GM21528 (cell line): Measurements from ENCODE around the gene SLC22A17.

Source experiments
- ATAC-seq: cut with Tn5 transposase; IDR thresholded peaks from one replicate; pipeline ENCODE4 v1.9.1; 2021; ENCODE audit warnings: mild to moderate bottlenecking, moderate library complexity; ENCODE audit not compliant: unreplicated experiment, low FRiP score

SLC22A17 gene

GRCh38 chr14:23364164-23365035 is 11.7 kb upstream of the SLC22A17 start:
- no peak for ATAC-seq

DNA sequence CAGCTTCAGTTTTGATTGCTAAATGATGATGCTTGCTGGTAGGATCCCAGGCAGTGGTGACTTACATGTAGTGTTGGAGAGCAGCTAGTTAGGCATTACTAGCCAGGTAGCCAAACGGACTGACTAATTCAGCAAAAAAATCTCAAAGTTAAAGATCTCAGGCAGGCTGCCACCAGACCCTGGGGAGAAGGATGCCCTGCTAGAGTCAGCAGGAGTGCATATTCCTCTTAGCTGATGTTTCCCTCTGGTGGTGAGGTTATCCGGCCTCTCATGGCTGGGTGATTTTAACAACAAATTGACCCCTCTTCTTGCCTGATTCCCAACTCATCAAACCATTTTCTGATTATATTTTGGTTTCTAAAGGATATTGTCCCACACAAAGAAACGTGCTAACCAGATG is 9.5 kb upstream of the SLC22A17 start:
- no peak for ATAC-seq

GRCh38 chr14:23361763-23362162 is 9.1 kb upstream of the SLC22A17 start:
- no peak for ATAC-seq

- no peak for ATAC-seq
Observed at GRCh38 chr14:23361320-23361719, 8.6 kb upstream of the SLC22A17 start.

DNA sequence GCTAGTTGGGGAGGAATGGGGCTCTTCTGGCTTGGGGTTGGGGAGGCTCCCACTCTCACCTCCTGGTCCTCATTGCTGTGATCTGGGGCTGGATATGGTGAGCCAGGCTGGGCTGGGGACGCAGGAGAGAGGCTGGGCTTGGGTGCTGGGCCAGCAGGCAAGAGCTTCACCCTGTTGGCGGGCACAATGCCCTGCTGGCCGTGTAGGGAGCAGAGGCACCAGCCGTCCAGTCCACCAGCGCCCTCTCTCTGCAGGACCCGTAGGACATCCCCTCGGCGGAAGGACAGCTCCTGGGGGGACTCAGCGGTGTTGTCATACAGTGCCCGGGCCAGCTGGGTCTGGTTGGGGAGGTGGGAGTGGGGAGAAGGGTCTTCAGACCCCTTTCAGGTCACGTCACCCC is 7.8 kb upstream of the SLC22A17 start:
- no peak for ATAC-seq

DNA sequence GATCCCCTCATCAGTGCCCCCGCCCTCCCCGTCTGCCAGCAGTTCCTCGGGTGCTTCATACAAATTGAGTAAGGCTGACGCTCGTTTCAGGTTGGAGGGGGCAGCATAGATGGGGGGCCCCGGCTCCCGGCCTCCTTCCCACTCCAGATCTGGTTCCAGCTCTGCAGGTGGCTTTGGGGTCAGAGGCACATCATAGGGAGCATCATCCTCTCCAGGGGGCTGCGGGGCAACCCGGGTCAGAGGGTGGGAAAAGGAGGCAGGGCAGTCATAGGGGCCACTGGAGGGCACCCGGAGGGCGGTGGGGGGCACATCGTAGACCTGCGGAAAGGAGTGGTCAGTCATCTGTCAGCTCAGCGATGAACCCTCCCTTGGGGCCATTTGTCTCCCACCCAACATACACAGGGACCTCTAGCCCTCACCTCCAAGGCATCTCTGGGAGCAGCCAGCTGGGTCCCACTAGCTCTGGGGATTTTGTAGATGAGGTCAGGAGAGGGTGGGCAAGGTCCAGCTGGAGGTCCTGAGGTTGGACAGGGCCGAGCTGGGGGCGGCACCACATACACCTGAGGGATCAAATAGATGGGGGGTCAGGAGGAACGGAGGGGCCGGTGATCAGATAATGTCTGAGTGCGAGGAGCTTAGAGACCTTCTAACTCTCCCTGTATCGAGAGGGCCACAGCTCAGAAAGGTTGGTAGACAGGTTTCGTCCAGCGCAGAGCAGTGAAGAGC is 7.2 kb upstream of the SLC22A17 start:
- no peak for ATAC-seq

GRCh38 chr14:23359167-23359626 is 6.5 kb upstream of the SLC22A17 start:
- ATAC-seq: no peak

DNA sequence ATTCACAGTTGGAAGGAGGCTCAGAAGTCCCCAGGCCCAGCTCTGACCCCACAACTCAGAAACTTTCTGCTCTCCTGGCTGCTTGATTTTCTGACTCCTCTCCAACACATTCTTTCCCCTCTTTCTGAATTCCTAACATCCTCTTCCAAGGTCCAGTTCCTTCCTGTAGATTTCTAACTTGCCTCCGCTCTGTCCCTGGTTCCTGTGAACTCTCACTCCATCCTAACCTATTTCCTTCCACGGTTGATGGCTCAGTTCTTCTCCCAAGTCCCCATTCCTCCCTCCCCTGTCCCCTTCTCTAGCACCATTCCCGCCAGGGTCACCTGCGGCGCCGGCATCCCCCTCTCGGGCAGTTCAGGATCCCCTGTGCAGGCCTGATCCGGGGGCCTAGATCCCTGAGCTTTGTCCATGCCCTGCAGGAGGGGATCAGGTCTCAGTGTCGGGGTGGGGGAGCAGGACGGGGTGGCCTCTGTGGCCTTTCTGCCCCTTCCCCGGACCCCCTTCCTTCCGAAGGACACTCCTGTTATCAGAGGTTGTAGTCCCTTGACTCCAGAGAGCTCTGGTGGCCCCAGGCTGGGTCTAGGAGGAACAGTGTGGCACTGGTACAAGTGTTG is 6.0 kb upstream of the SLC22A17 start:
- ATAC-seq: no peak

DNA sequence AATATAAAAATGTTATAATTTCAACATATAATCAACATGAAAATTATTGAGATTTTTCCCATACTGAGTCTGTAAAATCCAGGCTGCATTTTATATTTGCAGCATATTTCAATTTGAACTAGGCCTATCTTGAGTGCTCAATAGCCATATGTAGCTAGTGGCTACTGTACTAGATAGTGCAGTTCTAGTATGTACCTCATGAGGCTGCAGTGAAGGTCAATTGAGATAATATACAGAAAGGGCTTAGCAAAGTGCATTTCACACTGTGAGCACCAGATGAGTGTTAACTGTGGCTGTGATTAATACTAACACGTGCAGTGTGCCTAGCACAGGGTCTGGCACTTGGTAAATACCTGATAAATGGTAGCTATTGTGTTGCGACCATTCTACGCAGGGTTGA is 5.4 kb upstream of the SLC22A17 start:
- no peak for ATAC-seq

GRCh38 chr14:23357261-23357660 is 4.6 kb upstream of the SLC22A17 start:
- no peak for ATAC-seq

GRCh38 chr14:23356662-23357061 is 4.0 kb upstream of the SLC22A17 start:
- ATAC-seq: no peak

DNA sequence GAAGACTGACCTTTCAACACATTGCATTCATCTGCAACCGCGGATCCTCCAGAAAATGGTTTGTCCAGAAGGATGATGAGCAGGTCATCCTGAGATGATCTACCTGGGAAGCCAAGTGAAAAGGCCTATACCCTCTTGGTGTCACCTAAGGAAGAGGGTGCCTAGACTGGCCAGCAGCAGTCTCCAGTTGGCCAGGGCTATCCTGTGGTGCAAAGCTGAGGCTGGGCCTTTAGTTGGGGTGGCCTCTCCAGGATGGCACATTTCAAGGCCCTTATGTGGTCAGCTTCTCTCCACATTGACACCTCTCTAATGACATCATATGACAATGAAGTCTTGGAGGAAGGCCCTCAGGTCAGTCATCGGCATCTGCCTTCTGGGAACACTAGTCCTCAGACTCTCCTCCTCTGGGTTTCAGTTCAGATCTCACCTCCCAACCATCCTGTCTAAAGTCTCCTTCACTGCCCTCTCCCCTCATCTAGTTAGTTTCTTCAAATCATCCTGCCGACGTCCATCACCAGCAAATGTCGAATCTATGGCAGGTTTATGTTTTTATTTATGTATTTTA is 3.3 kb upstream of the SLC22A17 start:
- ATAC-seq: no peak

DNA sequence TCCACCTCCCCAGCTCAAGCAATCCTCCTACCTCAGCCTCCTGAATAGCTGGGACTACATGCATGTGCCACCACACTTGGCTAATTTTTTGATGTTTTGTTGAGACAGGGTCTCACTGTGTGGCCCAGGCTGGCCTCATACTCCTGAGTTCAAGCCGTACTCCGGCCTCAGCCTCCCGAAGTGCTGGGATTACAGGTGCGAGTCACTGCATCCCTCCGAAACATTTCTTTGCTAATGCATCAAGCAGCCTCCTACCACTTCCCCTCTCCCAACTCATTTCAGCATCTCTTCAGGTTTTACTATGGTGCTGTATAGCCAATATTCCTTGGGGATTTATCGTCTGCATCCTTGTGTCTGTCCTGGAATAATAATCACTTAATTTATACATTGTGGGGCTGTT is 2.3 kb upstream of the SLC22A17 start:
- ATAC-seq: no peak

DNA sequence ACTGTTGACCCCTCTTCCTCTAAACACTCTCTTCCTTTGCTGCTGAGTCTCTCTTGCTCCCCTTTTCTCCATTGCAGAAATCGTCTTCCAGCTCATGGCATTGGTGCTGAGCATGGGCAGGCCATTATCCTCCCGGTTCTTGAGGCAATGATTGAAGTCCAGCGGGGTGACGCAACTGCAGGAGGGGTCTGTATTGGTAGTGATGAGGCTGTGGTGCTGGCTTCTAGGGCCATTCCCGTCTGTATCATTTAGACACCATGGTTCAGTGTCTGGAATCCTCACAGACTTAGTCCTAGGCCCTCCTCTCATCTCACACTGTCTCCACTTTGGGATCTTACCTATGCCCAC is 720 bp upstream of the SLC22A17 start:
- no peak for ATAC-seq

GRCh38 chr14:23351681-23352505 is 794 bp downstream of the SLC22A17 start:
- ATAC-seq: no peak

DNA sequence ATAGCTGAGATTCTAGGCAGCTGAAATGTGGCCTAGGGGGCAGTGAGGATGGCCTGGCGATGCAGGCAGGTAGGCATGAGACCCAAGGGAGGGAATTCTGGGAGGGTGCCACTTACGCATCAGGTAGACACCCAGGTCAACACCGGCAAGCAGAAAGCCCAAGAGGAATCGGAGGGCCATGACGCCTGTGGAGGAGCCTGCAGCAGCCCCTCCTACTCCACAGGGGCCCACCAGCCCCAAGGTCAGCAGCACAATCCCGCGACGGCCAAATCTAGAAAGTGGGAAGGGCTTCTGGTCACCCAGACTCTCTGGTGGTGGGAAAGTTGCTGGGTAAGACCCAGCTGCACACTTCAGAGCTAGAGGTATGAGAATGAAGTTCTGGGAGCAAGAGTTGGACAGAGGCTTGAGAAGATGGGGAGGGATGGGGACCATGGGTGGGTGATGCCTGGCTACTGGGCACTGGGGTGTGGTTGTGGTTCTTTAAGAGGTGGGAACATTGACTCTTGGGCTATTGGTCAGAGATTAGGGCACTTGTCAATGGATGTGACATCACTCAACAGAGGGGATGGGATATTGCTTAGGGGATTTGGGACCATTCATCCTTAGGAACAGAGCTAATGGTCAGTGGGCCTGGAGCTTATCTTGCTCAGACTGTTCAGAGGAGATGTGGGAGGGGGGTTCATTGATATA is 3.4 kb downstream of the SLC22A17 start:
- ATAC-seq: no peak

DNA sequence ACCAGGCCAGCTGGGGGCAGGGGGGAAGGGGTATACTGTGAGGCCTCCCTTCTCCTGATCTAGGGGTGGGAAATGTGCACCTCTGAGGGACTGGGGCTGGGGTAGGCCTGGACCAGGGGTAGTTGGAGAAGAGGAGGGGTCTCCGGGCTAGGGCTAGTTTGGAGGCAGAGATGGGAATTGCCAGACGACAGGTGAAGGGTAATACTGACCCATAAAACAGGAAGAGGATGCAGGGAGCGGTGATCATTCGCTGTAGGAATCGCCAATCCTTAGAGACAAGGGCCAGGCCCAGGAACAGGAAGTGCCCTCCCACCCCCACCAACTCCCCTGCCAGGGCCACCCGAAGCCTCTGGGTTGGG is 4.4 kb downstream of the SLC22A17 start:
- ATAC-seq: no peak

DNA sequence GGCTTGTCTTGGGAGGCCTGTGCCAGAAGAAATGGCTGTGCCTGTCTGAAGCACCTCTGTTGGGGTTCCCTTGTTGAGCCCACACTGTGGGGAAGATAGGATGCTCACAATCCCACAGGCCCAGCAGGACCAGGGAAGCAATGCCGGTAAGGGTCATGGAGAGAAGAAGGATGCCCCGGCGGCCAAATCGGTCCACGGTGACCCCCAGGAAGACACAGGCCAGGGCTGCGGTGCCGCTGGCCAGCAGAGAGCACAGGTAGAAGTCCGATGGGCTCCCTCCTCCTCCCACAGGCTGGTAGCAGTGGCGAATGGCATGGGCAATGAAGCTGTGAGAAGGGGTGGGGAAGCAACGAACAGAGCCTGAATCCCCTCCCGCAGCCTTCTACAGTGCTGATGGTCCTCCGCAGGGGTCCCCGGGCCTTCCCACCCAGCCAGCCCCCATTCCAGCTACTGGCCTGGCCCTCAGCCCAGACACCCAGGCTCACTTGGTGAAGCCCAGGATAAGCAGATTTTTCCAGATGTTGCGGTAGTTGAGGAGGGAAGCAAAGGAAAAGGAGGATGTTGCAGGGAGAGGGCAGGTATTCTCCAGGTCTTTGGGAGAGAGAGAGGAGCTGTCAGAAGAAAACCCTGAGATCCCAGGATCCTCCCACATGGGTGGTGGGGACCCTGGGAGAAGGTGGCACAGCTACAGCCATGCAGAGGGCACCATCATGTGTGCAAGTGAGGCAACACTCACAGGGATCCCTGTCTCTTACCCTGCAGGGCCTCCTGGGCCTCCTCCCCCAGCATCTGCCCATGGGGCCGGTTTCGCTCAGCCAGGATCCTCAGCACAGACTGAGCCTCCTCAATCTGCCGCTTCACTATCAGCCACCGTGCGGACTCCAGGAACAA is 5.0 kb downstream of the SLC22A17 start:
- no peak for ATAC-seq
